COR-L47 (cell line): ENCODE results near the gene DIP2C.
"Not testable (repeated sequence)": the region's sequence is repeated elsewhere in the genome, so short reads cannot be mapped to it uniquely, and the experiment has no call there.

ENCODE experiments used
- DNase-seq: peaks from one replicate; lab custom pipeline; 2025; lab: John Stamatoyannopoulos, UW

DIP2C gene

DNA sequence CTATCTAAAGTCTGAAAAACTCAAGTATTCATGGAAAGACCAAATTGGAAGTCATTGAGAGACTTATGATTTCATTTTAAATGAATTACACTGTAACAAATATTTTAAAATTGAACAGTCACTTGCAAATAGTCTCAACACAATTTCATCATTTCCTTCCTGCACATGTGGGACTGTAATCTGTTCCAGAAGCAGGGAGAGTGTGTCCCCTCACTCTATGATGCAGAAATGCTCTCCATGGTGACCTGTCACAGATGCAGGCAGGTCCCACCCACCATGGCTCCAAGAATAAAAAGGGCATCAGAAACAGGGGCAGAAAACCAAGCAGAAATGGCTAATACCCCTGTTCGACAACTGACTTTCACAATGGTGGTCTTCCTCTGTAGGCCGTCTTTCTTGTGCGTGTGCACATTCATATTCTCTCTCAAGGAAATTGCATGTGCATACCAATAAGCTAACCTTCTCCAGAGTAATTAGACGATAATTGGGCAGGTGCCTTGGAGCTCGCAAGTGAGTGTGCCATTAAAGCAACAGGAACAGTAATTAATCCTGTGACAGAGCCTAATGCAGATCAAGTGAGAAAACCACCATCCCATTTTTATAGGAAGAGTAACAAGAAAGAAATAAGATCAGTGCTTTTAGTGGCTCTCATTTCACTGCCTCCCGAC lies 383.3 kb downstream of the DIP2C start:
- DNase-seq = peak; percentile 5

DNA sequence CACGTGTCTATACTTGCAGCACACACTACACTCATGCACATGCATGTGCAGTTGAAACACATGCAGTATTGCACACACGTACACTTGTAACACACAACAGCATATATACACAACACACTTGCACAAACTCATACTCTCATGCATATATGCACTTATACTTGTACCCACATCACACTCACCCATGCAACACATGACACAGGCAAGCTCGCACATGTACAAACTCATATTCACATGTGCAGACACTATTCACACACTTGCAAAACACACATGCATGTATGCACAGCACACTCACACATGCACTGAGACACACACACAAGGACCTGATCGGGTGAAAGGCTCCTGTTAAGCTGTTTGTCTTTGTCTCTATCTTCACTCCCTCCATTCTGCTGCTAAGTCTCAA lies 384.4 kb downstream of the DIP2C start:
- no peak for DNase-seq

DNA sequence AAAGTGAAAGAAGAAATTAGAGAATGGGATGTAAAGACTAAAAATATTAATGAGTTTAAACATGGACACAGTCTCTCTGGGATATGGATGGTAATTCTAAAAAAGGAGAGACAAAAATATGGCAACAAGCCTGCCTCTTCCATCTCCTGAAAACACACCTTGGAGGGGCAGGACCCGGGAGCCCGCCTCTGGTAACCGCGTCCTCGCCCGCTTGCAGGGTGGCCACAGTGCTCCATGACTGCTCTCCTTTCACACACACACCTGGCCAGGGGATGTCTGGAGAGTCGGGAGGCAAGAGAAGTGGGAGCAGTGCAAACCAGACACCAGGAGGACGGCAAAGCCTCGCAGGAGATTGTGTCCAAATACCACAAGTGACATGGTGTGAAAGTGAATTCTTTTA lies 387.9 kb downstream of the DIP2C start:
- DNase-seq = no peak

DNA sequence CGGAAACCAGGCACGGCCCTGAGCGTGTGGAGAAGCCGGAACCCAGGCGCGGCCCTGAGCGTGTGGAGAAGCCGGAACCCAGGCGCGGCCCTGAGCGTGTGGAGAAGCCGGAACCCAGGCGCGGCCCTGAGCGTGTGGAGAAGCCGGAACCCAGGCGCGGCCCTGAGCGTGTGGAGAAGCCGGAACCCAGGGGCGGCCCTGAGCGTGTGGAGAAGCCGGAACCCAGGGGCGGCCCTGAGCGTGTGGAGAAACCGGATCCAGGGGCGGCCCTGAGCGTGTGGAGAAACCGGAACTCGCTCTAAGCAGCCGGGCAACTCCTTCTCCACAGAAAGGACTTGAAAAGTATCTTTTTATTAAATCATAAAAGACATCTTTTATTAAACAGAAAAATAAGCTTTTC lies 388.9 kb downstream of the DIP2C start:
- DNase-seq = not testable (repeated sequence)

DNA sequence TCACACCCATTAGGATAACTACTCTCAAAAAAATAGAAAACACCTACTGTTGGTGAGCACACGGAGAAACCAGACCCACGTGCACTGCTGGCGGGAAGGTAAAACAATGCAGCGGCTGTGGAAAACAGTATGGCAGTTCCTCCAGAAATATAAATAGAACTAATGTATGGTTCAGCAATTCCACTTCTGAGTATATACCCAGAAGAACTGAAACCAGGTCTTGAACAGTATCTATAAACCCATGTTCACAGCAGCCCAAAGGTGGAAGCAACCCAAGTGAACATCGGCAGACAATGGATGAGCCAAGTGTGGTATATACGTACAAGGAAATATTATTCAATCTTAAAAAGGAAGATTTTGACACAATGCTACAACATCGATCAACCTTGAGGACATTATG lies 389.5 kb downstream of the DIP2C start:
- DNase-seq = no peak

DNA sequence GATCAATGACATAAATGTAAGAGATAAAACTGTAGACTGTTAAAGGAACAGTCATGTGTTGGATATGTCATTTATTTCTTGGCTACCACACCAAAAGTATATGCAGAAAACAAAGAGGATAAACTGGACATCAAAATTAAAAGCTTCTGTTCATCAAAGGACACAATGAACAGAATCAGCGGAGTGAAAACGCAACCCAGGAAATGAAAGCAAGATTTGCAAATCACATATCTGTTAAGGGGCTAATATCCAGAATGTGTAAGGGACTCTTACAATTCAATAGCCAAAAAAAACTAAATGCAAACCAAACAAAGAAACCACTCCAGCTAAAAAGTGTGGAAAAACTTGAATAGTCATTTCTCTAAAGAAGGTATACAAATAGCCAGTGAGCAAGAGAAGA lies 390.0 kb downstream of the DIP2C start:
- DNase-seq = no peak

DNA sequence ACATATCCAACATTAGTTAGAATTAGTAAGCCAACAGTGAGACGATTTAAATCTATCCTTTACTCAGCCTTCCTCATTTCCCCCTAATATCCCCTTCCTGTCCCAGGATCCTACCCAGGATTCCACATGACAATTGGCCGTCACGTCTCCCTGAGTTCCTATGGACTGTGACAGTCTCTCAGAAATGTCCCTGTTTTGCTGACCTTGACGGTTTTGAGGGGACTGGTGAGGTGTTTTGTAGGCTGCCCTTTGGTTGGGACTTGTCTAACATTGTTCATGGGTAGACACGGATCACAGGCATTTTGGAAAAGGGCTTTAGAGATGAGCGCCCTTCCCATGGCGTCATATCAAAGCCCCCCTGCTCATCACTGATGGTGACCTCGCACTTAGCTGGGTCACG lies 391.4 kb downstream of the DIP2C start:
- DNase-seq = no peak

DNA sequence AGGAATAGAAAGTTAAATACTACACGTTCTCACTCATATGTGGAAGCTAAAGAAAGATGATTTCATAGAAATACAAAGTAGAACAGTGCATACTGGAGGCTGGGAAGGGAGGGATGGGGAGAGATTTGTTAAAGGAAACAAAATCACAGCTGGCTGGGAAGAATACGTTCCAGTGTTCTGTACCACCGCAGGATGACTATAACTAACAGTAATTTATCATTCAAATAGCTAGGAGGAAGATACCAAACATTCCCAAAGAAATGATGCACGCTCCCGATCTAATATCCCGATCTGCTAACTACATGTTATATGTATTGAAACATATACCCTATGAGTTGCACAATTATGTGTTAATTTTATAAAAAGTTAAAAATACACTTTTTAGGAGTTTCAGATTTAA lies 391.9 kb downstream of the DIP2C start:
- DNase-seq = no peak

DNA sequence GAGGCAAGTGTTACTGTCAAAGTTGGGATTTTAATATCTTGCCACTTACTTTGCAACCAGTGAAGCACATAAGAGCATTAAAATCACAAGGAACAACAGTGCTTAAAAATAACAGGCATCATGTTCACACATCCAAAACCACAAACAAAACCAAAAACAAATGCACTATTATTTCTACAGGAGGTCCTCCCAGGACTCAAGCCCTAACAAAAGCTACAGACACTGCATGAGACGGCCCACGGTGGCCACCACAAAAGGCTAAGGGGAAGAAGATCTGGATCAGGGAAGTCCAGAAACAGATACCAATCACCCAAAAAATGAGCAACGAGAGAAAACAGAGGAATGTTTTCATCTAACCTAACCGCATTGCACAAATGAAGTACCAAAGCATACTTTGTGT lies 395.8 kb downstream of the DIP2C start:
- no peak for DNase-seq

DNA sequence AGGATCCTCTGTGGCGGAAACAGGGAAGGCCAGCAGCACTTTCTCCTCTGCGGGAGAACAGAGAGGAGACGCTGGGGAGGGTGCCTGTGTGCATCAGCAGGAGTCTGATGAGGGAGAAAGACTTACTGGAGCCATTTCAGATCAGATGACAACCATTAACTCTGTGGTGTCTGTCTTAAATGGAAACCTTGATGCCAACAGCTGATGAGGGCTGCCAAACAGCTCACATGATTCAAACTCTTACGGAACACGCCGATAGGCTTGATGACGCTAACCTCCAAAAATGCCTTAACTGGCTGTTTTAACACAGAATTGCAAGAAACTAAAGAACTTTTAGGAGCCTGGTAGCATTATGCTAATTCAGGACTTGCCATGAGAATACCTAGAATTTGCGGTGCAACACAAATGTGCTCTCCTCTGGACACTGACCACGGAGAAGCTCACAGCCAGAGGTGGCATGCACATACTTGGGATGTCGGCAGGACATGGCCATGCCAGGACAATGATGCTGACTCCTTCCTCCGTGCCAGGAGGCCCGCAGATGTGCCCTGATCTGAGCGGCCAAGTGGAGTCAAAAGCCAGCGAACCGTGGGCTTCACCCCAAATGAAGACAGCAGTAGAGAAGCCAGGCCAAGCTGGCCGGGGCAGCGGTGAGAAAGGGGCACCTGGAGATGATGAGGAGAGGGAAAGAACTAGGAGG lies 399.3 kb downstream of the DIP2C start:
- DNase-seq = no peak

DNA sequence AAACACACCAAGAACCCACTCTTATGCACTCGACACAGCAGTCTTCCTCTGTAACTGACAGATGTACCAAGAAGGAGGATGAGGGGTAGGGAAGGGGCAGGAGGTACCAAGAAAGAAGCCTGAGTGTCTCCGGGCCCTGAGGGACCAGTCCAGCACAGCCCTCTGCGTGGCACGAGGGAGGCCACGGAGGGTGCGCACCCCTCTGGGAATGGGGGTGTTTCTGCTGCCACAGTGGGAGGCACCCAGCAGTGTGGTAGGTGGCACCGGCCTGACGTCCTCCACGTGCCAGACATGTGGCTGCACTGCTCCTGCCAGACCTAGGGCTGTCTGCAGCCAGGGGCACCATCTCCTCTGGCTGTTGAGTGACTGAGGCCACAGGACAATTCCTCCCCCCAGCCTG lies 399.9 kb downstream of the DIP2C start:
- no peak for DNase-seq

DNA sequence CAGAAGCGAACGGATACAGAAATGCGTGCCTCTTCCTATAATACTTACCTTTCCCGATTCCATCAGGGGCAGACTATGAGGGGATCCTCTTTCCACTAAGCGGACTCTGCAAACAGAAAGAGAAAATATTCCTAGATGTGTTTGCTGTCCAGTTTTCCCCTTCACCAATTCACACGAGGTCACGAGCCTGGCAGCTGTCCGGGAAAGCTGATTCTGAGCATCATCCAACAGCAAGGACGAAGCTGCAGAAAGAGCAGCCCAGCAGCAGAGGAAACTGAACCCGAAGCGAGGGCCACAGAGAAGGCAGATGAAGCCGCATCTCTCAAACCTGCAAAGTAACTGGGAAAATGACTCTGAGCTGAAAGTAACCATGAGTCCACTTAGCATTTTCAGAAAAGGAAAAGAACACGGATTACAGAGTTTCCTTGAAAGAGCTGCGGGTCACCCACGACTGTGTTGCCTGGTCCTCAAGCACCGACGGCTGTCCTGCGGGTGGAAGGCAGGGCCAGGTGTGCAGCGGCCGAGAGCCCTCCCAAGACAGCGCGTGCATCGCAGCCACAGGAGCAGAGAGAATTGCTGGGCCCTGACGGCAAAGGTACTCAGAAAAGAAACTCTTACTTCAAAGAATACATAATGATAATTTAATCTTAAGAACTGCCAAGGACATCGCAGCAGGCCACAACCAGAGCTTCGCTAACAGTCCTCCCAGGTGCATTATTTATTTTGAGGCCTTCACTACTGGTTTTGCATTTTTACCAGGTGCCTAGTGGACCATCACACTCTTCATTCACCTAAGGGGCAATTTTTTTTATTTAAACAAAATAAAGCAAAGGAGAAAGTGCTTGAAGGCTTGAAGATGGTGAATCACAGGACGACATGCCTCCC lies 400.9 kb downstream of the DIP2C start:
- DNase-seq = no peak

DNA sequence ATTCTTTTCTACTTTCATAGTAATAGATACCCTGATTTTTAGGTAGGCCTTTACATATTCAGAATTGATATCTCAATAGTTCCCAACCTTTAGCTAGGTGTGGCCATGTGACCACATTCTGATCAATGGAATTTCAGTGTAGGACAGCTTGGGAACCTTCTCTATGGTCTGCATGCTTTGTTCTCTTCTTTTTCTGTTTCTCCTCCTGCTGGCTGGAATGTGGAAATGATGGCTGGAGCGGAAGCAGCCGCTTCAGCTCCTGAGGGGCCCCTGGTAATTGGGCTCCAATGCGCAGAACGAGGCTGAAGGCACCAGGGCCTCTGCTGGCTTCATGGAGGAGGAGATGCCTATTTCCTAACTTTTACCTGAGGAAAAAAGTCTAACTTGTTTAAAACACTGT lies 401.7 kb downstream of the DIP2C start:
- no peak for DNase-seq

DNA sequence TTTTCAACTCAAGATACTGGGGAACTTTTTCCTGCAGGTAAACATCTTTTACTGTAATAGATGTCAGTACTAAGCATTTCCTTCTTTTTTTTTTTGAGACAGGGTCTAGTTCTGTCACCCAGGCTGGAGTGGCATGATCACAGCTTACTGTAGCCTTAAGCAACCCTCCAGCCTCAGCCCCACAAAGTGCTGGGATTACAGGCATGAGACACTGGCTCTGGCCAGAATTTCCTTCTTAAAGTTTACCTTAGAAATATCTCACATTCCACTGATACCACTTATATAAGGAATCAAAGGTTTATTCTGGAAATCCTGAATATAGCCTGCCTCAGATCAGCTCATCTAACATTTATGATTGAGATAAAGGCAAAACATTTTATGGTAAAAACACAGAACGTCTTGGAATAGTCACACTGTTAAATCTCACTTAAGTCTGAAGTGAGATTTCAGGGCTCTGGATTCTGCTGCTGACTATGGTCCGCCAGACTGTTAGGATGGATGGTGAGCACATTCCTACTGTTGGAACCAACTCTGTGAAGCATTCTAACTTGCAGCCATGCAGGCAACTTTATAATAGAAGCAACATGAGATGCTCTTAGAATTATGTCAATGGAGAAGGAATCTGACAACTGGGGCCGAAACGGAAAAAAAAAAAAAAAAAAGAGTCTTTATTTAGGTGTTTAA lies 402.3 kb downstream of the DIP2C start:
- no peak for DNase-seq

DNA sequence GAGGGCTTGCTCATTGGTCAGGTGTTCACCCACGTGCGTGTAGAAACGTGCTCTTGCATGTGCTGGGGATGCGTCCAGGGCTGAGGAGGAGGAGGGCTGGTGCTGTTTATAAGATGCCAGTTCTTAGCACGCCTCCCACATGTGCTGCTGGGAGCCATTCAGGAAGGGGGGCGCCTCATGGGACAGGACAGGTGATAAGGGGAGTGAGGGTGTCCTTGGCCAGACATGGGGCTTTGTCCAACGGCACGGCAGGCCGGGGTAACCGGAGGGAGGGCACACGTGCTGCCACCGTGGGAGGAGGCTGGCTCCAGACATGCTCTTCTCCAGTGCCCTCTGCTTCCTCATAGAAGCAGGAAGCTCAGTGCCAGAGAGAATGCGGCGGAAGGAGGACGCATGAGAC lies 404.3 kb downstream of the DIP2C start:
- no peak for DNase-seq

DNA sequence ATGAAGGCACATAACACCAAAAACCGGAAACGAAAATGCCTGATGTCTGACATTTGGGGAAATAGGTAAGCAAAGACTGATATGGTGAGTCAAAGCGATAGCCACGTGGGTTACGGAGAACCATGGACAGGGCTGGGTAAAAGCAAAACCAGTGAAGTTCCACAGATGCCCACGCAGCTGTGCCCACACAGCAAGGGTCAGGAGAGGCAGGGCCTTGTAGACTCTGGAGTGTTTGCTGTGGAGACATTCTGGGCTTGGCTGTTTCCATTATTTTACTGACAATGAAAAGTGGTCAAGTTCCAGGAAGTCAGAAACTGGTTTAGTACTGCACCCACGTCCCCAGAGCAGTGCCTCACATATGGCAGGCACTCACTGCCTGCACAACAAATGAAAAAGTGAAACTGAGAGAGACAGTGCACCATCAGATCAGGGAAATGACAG lies 405.5 kb downstream of the DIP2C start:
- DNase-seq = no peak

DNA sequence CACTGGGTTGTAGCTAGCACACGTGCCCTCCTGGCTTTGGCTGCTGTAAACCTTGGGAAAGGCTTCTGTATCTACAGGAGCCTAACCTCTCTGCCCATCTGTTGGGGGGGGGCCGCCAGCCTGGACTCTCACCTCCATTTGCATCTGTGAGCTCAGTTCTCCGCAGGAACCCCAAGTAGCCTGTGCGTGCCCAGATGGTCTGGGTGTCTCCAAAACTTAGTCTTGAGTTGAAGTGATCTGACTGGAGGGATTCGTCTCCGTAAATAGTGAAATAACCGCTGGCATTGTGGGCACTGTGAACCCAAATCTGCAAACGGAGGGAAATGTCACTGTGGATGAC lies 406.4 kb downstream of the DIP2C start:
- DNase-seq = no peak

DNA sequence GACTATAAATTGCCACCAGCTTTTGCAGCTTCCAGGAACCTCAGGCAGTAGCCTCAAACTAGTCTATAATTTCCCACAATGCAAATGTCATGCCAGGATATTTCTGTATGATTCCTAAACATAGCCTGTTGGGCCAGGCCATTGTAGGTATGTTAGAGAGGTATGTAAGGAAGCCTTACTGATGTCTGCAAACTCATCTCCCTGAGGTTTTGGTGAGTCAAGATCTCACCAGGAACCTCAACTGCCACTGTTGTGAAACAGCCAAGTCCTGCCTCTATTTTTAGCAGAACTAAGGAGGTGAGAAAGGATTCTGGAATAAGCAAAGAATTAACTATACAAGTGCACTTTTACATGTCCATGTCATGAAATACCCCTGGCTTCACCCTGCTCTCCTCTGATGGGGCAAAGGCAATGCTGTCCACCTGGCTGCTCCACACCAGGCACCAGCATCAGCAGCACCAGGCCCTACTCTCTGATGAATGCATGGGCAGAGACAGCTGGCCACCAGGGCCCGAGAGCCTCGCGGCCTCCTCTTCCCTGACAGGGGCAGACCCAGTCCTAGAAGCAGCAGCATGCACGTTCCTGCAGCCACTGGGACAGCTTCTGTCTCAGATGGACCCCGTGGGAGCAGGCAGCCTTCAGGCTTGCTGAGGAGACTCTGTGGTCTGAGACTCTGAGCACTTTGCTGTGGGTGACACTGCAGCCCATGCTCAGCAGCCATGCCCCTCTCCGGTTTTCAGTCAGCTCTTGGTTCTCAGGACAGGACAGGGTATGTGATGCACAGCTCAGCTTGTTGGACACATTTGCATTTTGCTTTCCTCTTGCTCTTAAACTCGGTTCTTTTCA lies 407.0 kb downstream of the DIP2C start:
- no peak for DNase-seq

DNA sequence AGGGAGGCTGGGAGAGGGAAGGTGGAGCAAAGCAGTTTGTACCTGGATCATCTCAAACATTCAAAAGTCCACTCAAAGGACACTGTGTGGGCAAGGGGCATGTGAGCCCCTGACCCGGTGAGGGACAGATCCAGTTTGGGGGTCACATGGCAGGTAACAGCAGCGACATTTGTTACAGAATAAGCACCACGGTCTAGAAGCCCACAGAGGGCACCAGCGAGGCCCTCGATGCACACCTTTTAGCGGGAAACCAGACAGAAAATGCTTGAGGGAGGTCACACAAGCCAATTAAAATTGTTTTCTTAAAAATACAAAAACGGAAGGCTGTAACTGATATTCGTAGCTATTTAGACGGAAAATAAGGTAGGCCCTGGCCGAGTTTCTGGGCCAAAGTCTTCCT lies 409.8 kb downstream of the DIP2C start:
- no peak for DNase-seq

DNA sequence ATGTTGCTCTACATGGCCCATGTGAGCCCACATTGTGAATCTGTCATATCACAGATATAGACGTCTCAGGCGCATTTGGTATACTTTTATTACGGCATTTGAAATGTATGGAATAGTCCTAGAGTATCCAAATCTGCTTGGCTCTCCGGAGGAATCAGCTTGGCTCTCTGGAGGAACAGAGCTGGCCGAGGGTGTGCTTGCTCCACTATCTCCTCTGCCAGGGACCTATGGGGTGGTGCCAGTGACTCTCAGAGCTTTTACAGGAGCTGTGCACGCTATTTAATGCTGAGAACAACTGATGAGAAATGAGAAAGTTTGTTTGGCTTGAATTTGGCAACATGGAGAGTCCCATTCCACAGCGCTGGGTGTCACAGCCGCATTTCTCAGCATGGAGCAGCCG lies 410.2 kb downstream of the DIP2C start:
- DNase-seq = no peak

DNA sequence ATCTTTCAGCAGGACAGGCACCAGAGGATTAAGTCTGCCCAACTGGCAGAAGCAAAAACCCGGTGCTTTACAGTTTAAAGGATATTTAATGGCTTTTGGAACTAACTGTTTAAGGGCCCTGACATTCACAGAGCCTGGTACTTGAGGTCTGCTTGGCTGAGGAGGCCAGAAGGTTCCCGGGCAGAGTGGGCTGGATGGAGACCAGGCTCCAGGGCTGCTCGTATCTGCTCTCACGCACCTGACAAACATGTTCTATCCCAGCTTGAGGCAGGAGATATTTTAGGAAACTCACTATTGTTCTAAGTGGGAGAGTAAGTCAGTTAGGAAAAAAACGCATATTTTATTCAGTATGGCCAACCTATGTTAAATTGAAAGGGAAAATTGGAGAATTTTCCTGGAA lies 410.8 kb downstream of the DIP2C start:
- DNase-seq = no peak

DNA sequence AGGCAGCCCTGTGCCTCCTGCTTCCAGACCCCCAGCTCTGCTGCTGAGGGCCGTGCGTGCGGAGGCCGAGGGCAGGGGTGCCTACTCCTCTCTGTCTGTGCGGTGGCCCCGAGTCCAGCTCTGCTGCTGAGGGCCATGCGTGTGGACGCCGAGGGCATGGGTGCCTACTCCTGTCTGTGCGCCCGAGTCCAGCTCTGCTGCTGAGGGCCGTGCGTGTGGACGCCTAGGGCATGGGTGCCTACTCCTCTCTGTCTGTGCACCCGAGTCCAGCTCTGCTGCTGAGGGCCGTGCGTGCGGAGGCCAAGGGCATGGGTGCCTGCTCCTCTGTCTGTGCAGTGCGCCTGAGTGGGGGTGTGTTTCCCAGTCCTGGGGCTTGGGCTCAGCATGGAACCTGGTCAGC lies 411.5 kb downstream of the DIP2C start:
- DNase-seq = no peak
